ENCODE results near the gene PROP1.
"Not testable (repeated sequence)": the region's sequence is repeated elsewhere in the genome, so short reads cannot be mapped to it uniquely, and the experiment has no call there.

Gene PROP1

GRCh38 chr5:177995691-177996595 is at the start of gene PROP1:
TSS of gene PROP1 (minus strand) at chr5:177996242. CDS start at chr5:177995933, 309 bp downstream.
- no peak for DNase-seq (ENCODE audit: low read depth in 1 of 2, low spot score in 1 of 2)

DNA sequence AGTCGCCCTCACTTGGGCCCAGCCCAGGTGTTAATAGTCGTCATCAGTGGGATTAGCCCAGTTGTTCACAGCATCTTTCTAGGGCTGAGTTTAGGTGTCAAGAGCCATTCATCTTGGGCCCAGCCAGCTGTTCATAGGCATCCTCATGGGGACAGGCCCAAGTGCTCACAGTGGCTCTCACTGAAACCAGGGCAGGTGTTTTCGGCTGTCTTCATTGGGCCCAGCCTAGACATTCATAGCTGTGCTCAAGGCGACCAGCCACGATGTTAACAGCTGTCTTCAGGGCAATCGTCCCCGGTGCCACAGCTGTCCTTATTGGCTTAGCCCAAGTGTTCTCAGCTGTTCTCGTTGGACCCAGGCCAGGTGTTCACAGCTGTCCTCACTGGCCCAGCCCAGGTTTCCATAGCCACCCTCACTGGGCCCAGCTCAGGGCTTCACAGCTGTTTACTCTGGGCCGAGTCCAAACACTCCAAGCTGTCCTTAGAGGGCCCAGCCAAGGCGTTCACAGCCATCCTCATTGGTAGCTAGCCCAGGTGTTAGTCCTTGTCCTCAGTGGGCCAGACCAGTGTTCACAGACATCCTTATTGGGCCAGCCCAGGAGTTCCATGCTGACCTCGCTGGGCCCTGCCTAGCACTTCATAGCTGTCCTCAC is 23.5 kb upstream of the PROP1 start:
- not testable (repeated sequence) for DNase-seq (ENCODE audit: low read depth in 1 of 2, low spot score in 1 of 2)

DNA sequence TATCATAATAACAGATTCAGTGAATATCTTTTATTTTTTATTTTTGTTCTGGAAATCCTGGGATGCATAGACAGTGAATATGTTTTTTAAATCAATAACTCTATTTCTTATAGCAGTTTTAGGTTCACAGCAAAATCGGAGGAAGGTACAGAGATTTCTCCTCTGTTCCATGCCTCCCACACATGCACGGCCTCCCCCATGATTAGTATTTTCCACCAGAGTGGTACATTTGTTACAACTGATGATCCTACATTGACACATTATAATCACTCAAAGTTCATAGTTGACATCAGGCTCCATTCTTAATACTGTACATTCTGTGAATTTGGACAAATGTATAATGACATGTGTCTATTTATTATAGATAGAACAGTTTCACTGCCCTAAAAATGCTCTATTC is 16.7 kb upstream of the PROP1 start:
- not testable (repeated sequence) for DNase-seq (ENCODE audit: low read depth in 1 of 2, low spot score in 1 of 2)

GRCh38 chr5:178011816-178012554 is 15.9 kb upstream of the PROP1 start:
- not testable (repeated sequence) for DNase-seq (ENCODE audit: low read depth in 1 of 2, low spot score in 1 of 2)

- not testable (repeated sequence) for DNase-seq (ENCODE audit: low read depth in 1 of 2, low spot score in 1 of 2)
Observed at GRCh38 chr5:178007272-178007671, 11.2 kb upstream of the PROP1 start.

DNA sequence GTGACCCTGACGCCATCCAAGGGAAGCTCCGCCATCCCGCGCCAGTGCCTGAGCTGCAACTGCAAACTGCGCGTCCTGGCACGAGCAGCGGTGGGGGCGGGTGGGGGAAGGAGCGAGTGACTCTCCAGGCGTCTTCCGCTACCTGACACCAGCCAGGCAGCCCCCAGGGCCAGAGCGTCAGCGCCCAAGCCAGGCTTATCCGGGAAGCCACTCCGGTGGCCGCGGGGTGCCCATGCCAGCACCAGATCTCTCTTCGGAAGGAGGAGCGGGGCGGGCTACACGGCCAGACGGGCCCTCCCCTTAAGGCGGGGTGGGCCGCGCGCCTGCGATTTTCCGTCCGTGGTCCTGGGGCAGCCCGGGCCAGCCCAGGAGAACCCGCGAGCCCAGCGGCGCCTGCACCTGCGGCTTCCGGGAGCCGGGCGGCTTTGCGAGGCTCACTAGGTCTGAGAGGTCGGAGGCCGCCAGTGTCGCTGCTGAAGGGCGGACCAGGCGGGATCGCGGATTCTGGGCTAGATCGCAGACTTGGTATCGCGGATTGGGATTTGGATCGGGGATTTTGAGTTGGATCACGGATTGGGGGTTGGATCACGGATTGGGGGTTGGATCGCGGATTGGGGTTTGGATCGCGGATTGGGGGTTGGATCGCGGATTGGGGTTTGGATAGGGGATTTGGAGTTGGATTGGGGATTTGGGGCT is 10.6 kb upstream of the PROP1 start:
- peak; percentile 33 to 53 for DNase-seq (ENCODE audit: low read depth in 1 of 2, low spot score in 1 of 2)

DNA sequence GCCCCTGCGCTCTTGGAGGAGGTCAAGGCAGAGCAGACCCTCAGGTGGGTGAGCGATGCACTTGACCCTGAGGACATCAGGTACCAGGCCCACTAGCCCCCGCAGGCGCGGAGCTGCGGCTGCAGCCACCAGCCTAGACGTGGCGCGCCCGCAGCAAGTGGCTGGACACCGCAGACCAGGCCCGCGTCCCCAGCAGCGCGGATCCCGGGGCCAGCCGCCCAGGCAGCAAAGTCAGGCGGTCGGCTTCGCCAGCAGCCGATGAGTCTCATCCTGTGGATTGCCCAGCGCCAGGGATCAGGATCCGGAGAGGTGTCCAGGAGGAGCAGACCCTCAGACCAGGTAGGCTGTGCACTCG is 10.1 kb upstream of the PROP1 start:
- DNase-seq (ENCODE audit: low read depth in 1 of 2, low spot score in 1 of 2): not testable (repeated sequence)

- DNase-seq (ENCODE audit: low read depth in 1 of 2, low spot score in 1 of 2): no peak
Observed at GRCh38 chr5:177997846-177998245, 1.8 kb upstream of the PROP1 start.

DNA sequence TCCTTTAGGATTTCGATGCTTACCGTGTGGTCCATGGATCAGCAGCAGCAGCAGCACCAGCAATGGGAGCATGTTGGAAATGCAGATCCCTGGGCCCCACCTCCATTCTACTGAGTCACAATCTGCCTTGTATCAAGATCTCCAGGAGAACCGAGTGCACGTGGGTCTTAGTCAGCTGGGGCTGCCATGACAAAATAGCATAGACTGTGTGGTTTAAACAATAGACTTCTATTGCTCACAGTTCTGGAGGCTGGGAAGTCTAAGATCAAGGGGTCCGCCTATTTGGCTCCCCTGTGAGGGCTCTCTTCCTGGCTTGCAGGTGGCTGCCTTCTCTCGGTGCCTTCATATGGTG is 1.3 kb upstream of the PROP1 start:
- DNase-seq (ENCODE audit: low read depth in 1 of 2, low spot score in 1 of 2): no peak

DNA sequence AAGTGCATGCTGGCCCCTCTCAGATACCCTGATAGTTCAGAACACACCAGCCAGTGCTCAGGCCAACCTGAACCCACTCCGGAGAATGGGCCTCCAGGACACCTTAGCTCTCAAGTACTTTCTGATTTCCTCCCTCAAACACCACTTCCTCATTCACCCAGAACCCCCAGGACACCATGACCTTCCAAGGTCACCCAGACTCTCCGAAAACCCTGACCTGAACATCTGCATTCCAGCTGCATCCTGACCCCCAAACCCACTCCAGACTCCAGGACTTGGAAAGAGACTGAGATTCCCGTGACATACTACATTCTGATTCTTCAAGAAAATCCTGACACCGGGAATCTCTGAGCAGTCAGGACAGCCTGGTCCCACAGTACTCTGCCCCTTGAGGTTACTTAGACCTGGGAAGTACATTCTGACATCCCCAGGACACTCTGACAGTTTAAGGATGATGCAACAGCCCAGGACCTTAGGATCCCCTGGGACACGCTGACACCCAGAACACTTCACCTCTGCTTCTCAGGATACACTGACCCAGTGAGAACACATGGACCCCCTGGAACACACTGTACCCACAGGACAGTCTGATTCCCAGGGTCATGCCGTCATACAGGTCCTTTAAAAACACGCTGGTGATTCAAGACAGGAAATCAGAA is 747 bp upstream of the PROP1 start:
- no peak for DNase-seq (ENCODE audit: low read depth in 1 of 2, low spot score in 1 of 2)

DNA sequence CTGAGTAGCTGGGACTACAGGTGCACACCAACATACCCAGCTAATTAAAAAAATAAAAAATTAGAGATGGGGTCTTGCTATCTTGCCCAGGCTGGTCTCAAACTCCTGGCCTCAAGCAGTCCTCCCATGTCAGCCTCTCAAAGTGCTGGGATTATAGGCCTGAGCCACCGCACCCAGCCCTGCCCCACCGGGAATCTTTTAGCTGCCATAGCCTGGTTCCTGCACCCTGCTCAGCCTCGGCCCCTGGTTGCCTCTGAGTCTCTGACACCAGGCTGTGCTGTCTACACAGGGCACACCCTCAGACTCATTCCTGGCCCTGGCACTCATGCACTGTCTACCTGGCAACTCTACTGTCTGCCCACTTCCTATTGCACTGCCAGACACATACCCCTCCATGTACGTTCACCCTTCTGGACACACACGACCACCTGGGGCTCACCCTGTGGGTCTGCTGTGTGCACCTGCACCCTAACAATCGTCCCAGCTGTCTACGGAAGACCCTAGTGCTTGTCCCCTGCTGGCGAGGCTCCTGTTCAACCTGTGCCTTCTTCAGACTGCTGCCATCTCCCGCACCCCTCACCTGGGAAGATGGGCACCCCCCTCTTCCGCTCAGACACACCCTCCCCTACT is 1.4 kb downstream of the PROP1 start:
- no peak for DNase-seq (ENCODE audit: low read depth in 1 of 2, low spot score in 1 of 2)

DNA sequence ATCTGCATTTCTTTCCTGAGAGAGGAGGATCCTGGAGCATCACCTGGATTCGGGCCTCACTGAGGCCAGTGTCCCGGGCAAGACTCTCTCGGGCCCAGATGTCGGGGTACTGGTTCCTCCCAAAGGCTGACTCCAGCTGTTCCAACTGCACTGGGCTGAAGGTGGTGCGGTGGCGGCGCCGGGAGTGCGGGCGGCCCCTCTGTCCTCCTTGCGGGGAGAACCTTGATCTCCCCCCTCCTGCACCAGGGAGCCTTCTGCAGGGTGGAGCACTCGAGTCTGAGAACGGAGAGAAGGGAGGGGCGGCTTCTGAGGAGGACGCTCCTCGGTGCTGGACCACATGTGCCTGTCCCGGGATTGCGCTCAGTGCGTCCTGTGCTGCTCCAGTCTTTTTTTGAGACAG is 2.0 kb downstream of the PROP1 start:
- DNase-seq (ENCODE audit: low read depth in 1 of 2, low spot score in 1 of 2): no peak

GRCh38 chr5:177992466-177992865 is 3.6 kb downstream of the PROP1 start:
- DNase-seq (ENCODE audit: low read depth in 1 of 2, low spot score in 1 of 2): no peak

DNA sequence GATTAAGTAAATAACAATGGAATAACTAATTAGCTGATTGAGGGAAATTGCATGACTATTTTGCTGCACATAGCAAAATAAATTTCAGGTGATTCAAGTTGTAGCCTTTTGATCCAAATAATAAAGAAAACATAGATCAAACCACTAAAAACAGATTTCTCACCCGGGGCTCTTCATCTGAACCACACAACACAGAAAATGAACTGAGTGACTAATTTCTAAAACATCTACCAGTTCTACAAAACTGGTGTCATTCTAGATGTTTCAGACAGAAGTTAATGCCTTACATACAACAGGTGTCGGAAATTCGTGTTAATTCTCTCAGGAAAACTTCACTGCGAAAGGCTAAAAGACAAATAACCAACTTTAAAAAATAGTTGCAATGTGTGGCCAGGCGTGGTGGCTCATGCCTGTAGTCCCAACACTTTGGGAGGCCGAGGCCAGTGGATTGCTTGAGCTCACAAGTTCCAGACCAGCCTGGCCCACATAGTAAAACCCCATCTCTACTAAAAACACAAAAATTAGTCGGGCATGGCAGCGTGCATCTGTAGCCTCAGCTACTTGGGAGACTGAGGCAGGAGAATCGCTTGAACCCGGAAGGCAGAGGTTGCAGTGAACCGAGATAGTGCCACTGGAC is 6.9 kb downstream of the PROP1 start:
- DNase-seq (ENCODE audit: low read depth in 1 of 2, low spot score in 1 of 2): no peak

GRCh38 chr5:177987326-177987725 is 8.7 kb downstream of the PROP1 start:
- DNase-seq (ENCODE audit: low read depth in 1 of 2, low spot score in 1 of 2): no peak

GRCh38 chr5:177985430-177986040 is 10.5 kb downstream of the PROP1 start:
- DNase-seq (ENCODE audit: low read depth in 1 of 2, low spot score in 1 of 2): no peak

GRCh38 chr5:177984584-177985206 is 11.3 kb downstream of the PROP1 start:
- DNase-seq (ENCODE audit: low read depth in 1 of 2, low spot score in 1 of 2): no peak

DNA sequence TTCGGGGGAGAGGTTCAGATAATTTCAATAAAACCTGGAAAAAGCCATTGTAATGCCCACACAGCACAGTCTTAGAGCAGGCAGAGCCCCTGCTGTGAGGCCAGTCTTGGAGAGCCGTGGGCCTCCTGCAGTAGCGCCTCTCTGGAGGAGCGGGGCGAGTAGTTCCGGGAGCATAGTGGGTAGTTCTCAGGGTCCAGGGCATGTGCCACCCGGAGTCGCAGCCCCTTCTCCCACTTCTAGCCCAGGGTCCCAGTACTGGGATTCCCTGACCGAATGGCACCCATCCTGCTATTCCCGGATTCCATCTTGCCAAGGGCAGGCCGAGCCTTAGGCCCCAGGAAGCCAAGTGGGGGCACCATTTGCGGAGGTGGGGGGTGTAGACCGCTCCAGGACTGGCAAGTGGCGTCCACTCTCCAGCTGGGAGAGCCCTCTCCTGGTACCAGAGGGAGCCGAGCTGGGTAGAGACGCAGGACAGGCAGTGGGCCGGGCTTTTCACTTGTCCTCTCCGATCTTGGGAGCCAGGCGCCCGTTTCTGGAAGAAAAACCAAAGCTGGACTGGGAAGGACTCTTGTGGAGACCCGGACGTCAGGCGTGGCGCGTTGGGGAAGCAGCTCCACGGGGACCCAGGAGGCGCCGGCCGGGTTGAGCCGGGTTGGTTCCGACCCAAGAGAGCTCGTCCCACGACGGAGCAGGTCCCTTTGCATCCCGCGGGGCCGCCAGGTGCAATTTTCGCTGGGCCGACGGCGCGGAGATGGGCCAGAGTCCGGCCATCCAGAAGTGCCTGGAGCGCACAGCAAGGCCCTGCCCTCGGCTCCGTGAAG is 12.1 kb downstream of the PROP1 start:
- no peak for DNase-seq (ENCODE audit: low read depth in 1 of 2, low spot score in 1 of 2)

Measured in stimulated activated CD4-positive, alpha-beta T cell treated with anti-CD3 and anti-CD28 coated beads, Interleukin-15, amount 100 ng/mL, for 1 hour (primary cell).